Neural cell (in vitro differentiated cells): ENCODE measurements around the gene LRPPRC. TPM values are rescaled to one million over a fixed set of nuclear protein-coding genes. Genes with fewer than 3 reads are reported as not detected.

ENCODE experiments used
- H2AFZ ChIP-seq: fragments of 200-600, 300-800 bp; sonication (generic), shearing (Covaris generic); 2 replicates; pipeline ENCODE4 v1.6.0; 2014; ENCODE audit warnings: low read depth, mild to moderate bottlenecking, antibody characterized with exemption, low read length, moderate library complexity
- H3F3A ChIP-seq: fragments of 200-600 bp; shearing (Covaris generic); 2 replicates; pipeline ENCODE4 v1.6.1; 2016; ENCODE audit warnings: mild to moderate bottlenecking, moderate library complexity, mixed read lengths, antibody characterized with exemption, low read length; ENCODE audit not compliant: insufficient read depth, poor library complexity, severe bottlenecking
- H3K27ac ChIP-seq: fragments of 200-600, 300-800 bp; sonication (generic), shearing (Covaris generic); 2 replicates; pipeline ENCODE4 v1.5.1; 2014; ENCODE audit warnings: mild to moderate bottlenecking, low read length, moderate library complexity
- H3K27me3 ChIP-seq: fragments of 300-800, 200-600 bp; sonication (generic), shearing (Covaris generic); 2 replicates; pipeline ENCODE4 v1.6.0; 2014; ENCODE audit warnings: mild to moderate bottlenecking, low read depth, low read length, moderate library complexity; ENCODE audit not compliant: insufficient read depth
- H3K36me3 ChIP-seq: fragments of 300-800, 200-600 bp; sonication (generic), shearing (Covaris generic); 2 replicates; pipeline ENCODE4 v1.5.1; 2014; ENCODE audit warnings: mild to moderate bottlenecking, antibody characterized with exemption, low read length, moderate library complexity; ENCODE audit not compliant: insufficient read depth
- H3K4me2 ChIP-seq: fragments of 300-800, 200-600 bp; sonication (generic), shearing (Covaris generic); 2 replicates; pipeline ENCODE4 v1.6.0; 2014; ENCODE audit warnings: mild to moderate bottlenecking, low read length
- H3K4me3 ChIP-seq: fragments of 300-800, 200-600 bp; sonication (generic), shearing (Covaris generic); 2 replicates; pipeline ENCODE4 v1.5.1; 2014; ENCODE audit warnings: mild to moderate bottlenecking, low read length, moderate library complexity
- H3K79me2 ChIP-seq: fragments of 200-600 bp; shearing (Covaris generic); replicated peaks from 2 replicates; pipeline ENCODE4 v1.6.0; 2014; ENCODE audit warnings: mild to moderate bottlenecking, low read length, moderate library complexity; ENCODE audit not compliant: insufficient read depth
- H3K9ac ChIP-seq: fragments of 300-800, 200-600 bp; sonication (generic), shearing (Covaris generic); 2 replicates; pipeline ENCODE4 v1.6.1; 2016; ENCODE audit warnings: mild to moderate bottlenecking, low read length, mixed read lengths
- H3K9me2 ChIP-seq: fragments of 200-600 bp; shearing (Covaris generic); 2 replicates; pipeline ENCODE4 v1.6.1; 2016; ENCODE audit warnings: mild to moderate bottlenecking, low read length, mixed read lengths; ENCODE audit not compliant: insufficient read depth
- H3K9me3 ChIP-seq: fragments of 200-600, 300-800 bp; sonication (generic), shearing (Covaris generic); 2 replicates; pipeline ENCODE4 v1.6.1; 2016; ENCODE audit warnings: mild to moderate bottlenecking, mixed run types, low read length, moderate library complexity, mixed read lengths
- H4K20me1 ChIP-seq: fragments of 200-600 bp; shearing (Covaris generic); 2 replicates; pipeline ENCODE4 v1.6.1; 2016; ENCODE audit warnings: mild to moderate bottlenecking, mixed run types; ENCODE audit not compliant: insufficient read depth
- CTCF ChIP-seq: fragments of 450-650 bp; IDR thresholded peaks from 2 replicates; pipeline ENCODE4 v1.5.1; 2014; ENCODE audit warnings: antibody characterized with exemption, mild to moderate bottlenecking, moderate library complexity; ENCODE audit not compliant: poor library complexity, severe bottlenecking
- EP300 ChIP-seq: fragments of 450-650 bp; conservative IDR thresholded peaks from 2 replicates; pipeline ENCODE4 v1.6.1; 2014; ENCODE audit warnings: antibody characterized with exemption, mild to moderate bottlenecking, moderate library complexity; ENCODE audit not compliant: poor library complexity, severe bottlenecking
- EZH2 ChIP-seq: fragments of 200-600, 300-800 bp; shearing (Covaris generic), sonication (generic); IDR thresholded peaks from 2 replicates; pipeline ENCODE4 v1.6.1; 2014; ENCODE audit warnings: antibody characterized with exemption, low read length, borderline replicate concordance, mild to moderate bottlenecking; ENCODE audit not compliant: insufficient read depth, poor library complexity, severe bottlenecking
- MXI1 ChIP-seq: fragments of 450-650 bp; conservative IDR thresholded peaks from 2 replicates; pipeline ENCODE4 v1.6.1; 2014; ENCODE audit warnings: antibody characterized with exemption, mild to moderate bottlenecking; ENCODE audit not compliant: poor library complexity, severe bottlenecking
- POLR2AphosphoS5 ChIP-seq: IDR thresholded peaks from 2 replicates; pipeline ENCODE4 v1.6.1; 2012
- RAD21 ChIP-seq: fragments of 450-650 bp; conservative IDR thresholded peaks from 2 replicates; pipeline ENCODE4 v1.6.1; 2014; ENCODE audit warnings: antibody characterized with exemption, mild to moderate bottlenecking, moderate library complexity
- REST ChIP-seq: IDR thresholded peaks from 2 replicates; pipeline ENCODE4 v1.6.1; 2012; ENCODE audit warnings: borderline replicate concordance
- SMC3 ChIP-seq: fragments of 450-650 bp; conservative IDR thresholded peaks from 2 replicates; pipeline ENCODE4 v1.6.1; 2014; ENCODE audit warnings: antibody characterized with exemption, mild to moderate bottlenecking, moderate library complexity; ENCODE audit not compliant: poor library complexity
- TAF1 ChIP-seq: IDR thresholded peaks from 2 replicates; pipeline ENCODE4 v1.6.1; 2012; ENCODE audit warnings: low read depth
- polyA plus RNA-seq: library from polyadenylated mRNA; depleted of rRNA; stranded (reverse); fragments of >200 nt; gene quantifications from 2 replicates; pipeline ENCODE4 v1.2.3, GENCODE V29; 2014

Gene LRPPRC
- polyA plus RNA-seq, 1 donor from 2014 or later: 63.1 TPM

- TF ChIP-seq SMC3 (no peak), CTCF (no peak), POLR2AphosphoS5 (no peak), TAF1 (no peak), REST (no peak), MXI1 (no peak), RAD21 (no peak), EZH2 (no peak)
- Histone ChIP-seq H3K9me3 (peaks cover 4% of the 10 kb centered on the region), H3K27ac (no peak overlapping the region), H3K4me2 (no peak overlapping the region), H3F3A (no peaks in the 10 kb centered on the region), H3K27me3 (no peaks in the 10 kb centered on the region), H3K36me3 (no peaks in the 10 kb centered on the region), H3K9me2 (no peaks in the 10 kb centered on the region), H4K20me1 (no peaks in the 10 kb centered on the region), H3K4me3 (no peak overlapping the region), H2AFZ (no peak overlapping the region), H3K9ac (no peak overlapping the region), H3K79me2 (no peaks in the 10 kb centered on the region)
These were observed 114.8 kb downstream of the LRPPRC start for GRCh38 chr2:43880952-43881351.

GRCh38 chr2:43880471-43880870 is 115.3 kb downstream of the LRPPRC start:
- Histone ChIP-seq H3K36me3 (no peaks in the 10 kb centered on the region), H4K20me1 (no peaks in the 10 kb centered on the region), H3K27me3 (no peaks in the 10 kb centered on the region), H3K9me2 (no peaks in the 10 kb centered on the region), H3K79me2 (no peaks in the 10 kb centered on the region), H3K4me3 (no peak overlapping the region), H2AFZ (no peak overlapping the region), H3K27ac (no peak overlapping the region), H3K9ac (no peak overlapping the region), H3K4me2 (no peak overlapping the region), H3F3A (no peaks in the 10 kb centered on the region), H3K9me3 (peaks cover 4% of the 10 kb centered on the region)
- TF ChIP-seq REST: no peak
- TF ChIP-seq POLR2AphosphoS5: no peak
- no peak for TF ChIP-seq SMC3
- TF ChIP-seq EZH2: no peak
- TF ChIP-seq TAF1: no peak
- no peak for TF ChIP-seq CTCF
- no peak for TF ChIP-seq EP300
- no peak for TF ChIP-seq RAD21
- TF ChIP-seq MXI1: no peak
